HG03097 (cell line): ENCODE data around the gene PPDPF.

Experiments used
- ATAC-seq: cut with Tn5 transposase; IDR thresholded peaks from one replicate; pipeline ENCODE4 v1.9.1; 2021; ENCODE audit not compliant: unreplicated experiment, low FRiP score

Gene PPDPF

GRCh38 chr20:63536241-63536977, 15.8 kb downstream of the PPDPF start:
- no peak for ATAC-seq

GRCh38 chr20:63536997-63537524, 16.5 kb downstream of the PPDPF start, which contains the start of gene PTK6:
Gene PTK6 (minus strand): TSS chr20:63537376. CDS start chr20:63537314, 62 bp downstream.
- ATAC-seq: peak; percentile 12

GRCh38 chr20:63537525-63538203, 17.1 kb downstream of the PPDPF start:
- peak; percentile 91 for ATAC-seq

GRCh38 chr20:63538204-63539091, 17.9 kb downstream of the PPDPF start:
- ATAC-seq: no peak

- ATAC-seq: no peak
Observed at GRCh38 chr20:63539092-63539430, 18.5 kb downstream of the PPDPF start.

- no peak for ATAC-seq
Observed at GRCh38 chr20:63539441-63540370, 19.1 kb downstream of the PPDPF start.

- ATAC-seq: no peak
Observed at GRCh38 chr20:63540417-63541186, 20.0 kb downstream of the PPDPF start.

GRCh38 chr20:63541371-63541770, 20.8 kb downstream of the PPDPF start:
- ATAC-seq: no peak

GRCh38 chr20:63542031-63542559, 21.5 kb downstream of the PPDPF start:
- no peak for ATAC-seq

GRCh38 chr20:63542696-63543095, 22.1 kb downstream of the PPDPF start:
- no peak for ATAC-seq

- ATAC-seq: no peak
Observed at GRCh38 chr20:63543131-63543530, 22.6 kb downstream of the PPDPF start.

- ATAC-seq: no peak
Observed at GRCh38 chr20:63543733-63544132, 23.2 kb downstream of the PPDPF start.

- no peak for ATAC-seq
Observed at GRCh38 chr20:63544241-63544957, 23.8 kb downstream of the PPDPF start.

- ATAC-seq: no peak
Observed at GRCh38 chr20:63544958-63545516, 24.5 kb downstream of the PPDPF start.

- no peak for ATAC-seq
Observed at GRCh38 chr20:63545814-63546213, 25.2 kb downstream of the PPDPF start.

GRCh38 chr20:63546256-63546955, 25.8 kb downstream of the PPDPF start:
- ATAC-seq: no peak

- ATAC-seq: no peak
Observed at GRCh38 chr20:63546956-63547724, 26.6 kb downstream of the PPDPF start.
